ENCODE data around the gene CNDP2. TPM values are rescaled to one million over a fixed set of nuclear protein-coding genes. Genes with fewer than 3 reads are reported as not detected.

Gene CNDP2
- total RNA-seq, 1 donor from 2014 or later = 213 TPM

DNA sequence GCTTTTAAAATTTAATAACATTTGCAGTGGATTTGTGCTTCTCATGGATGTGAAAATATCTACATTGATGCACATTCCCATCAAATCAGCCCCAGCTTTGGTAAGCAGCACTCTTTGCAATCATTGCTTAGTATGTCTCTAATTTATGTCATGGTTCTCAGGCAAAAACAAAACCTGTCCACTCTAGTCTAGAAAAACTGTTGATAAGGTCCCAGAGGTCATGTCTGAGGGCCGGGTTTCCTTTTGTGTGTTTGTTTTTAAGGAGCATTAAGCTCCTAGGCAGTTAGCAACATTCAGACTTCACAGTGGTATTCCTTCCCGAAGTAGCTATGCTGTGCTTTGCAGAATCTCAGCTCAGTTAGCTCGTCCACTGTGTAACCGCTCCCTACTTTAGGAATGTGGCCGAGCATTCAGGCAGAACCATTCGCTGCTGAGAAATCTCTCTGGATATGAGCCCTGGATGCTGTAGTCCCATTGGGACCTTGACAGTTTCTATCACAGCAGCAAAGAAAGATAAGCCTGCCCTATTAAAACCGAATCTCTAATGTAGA lies 43.1 kb upstream of the CNDP2 start:
- Histone ChIP-seq H3K9me3 (no peaks in the 10 kb centered on the region), H3K4me3 (no peak overlapping the region), H3K4me1 (peaks cover 7% of the 10 kb centered on the region), H3K27me3 (peaks cover 47% of the 10 kb centered on the region), H3K27ac (no peak overlapping the region), H3K36me3 (no peaks in the 10 kb centered on the region)
- TF ChIP-seq, protein P1, sequence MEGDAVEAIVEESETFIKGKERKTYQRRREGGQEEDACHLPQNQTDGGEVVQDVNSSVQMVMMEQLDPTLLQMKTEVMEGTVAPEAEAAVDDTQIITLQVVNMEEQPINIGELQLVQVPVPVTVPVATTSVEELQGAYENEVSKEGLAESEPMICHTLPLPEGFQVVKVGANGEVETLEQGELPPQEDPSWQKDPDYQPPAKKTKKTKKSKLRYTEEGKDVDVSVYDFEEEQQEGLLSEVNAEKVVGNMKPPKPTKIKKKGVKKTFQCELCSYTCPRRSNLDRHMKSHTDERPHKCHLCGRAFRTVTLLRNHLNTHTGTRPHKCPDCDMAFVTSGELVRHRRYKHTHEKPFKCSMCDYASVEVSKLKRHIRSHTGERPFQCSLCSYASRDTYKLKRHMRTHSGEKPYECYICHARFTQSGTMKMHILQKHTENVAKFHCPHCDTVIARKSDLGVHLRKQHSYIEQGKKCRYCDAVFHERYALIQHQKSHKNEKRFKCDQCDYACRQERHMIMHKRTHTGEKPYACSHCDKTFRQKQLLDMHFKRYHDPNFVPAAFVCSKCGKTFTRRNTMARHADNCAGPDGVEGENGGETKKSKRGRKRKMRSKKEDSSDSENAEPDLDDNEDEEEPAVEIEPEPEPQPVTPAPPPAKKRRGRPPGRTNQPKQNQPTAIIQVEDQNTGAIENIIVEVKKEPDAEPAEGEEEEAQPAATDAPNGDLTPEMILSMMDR (IDR thresholded peaks at IDR 0.05) = no peak
- intact Hi-C loops (cut with DNase I) = no loop called here
- ATAC-seq = no peak
- no peak for DNase-seq

DNA sequence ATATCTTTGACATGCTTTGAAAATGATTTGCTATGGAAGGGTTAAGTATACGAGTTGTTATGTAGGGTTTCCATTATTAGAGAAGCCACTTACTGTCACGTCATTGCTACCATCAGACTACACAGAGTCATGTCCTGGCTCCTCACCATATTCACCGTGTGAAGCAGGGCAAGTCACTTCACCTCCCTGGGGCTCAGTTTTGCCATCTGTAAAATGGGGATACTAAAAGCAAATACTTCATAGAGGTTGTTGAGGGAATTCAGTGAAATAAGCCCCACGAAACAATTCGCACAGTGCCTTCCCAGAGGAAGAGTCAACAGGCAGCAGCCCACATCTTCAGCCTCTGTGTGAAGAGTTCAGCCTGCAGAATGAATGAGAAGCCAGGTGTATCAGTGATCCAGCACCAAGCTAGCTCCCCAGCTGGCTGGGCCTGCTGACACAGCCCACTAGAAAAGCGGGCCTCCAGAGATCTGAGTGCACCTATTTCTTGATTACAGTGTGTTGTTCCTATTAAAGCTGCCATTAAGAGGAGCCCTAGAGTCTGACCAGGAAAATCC lies 42.4 kb upstream of the CNDP2 start:
- peaks cover 7% of the 10 kb centered on the region for H3K4me1 ChIP-seq
- DNase-seq (no peak), ATAC-seq (no peak)
- intact Hi-C loops (cut with DNase I) = no loop called here
- H3K27me3 ChIP-seq = peaks cover 49% of the 10 kb centered on the region
- no peaks in the 10 kb centered on the region for H3K9me3 ChIP-seq
- TF ChIP-seq, protein P1 (IDR thresholded peaks at IDR 0.05) = no peak
- H3K4me3 ChIP-seq = no peak overlapping the region
- no peaks in the 10 kb centered on the region for H3K36me3 ChIP-seq
- H3K27ac ChIP-seq = no peak overlapping the region

DNA sequence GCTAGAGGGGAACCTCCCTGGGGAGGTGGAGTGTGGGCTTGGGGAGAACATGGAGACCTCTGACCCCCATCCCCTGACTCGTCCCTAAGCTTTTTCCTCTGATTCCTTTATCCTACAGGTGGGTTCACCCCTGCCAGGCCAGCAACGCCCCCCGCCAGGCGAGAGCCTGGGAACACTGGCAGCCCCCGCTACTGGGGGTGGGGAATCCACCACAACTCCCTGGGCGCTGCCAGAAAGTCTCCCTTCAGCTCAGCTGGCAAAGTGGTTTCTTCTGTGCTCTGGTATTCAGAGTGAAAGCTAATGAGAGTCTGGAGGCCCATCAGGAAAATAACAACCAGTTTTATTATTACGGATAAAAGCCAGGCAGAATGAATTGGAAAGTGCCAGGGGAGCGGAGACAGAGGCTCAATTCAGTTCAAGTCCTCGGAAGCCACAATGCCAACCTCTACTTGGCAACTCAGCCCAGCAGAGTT lies 41.8 kb upstream of the CNDP2 start:
- H3K27me3 ChIP-seq = peaks cover 49% of the 10 kb centered on the region
- no peaks in the 10 kb centered on the region for H3K9me3 ChIP-seq
- intact Hi-C loops (cut with DNase I) = no loop called here
- ATAC-seq (no peak), DNase-seq (no peak)
- TF ChIP-seq, protein P1 (IDR thresholded peaks at IDR 0.05) = no peak
- H3K36me3 ChIP-seq = no peaks in the 10 kb centered on the region
- H3K4me3 ChIP-seq = no peak overlapping the region
- H3K4me1 ChIP-seq = peaks cover 7% of the 10 kb centered on the region
- H3K27ac ChIP-seq = no peak overlapping the region

DNA sequence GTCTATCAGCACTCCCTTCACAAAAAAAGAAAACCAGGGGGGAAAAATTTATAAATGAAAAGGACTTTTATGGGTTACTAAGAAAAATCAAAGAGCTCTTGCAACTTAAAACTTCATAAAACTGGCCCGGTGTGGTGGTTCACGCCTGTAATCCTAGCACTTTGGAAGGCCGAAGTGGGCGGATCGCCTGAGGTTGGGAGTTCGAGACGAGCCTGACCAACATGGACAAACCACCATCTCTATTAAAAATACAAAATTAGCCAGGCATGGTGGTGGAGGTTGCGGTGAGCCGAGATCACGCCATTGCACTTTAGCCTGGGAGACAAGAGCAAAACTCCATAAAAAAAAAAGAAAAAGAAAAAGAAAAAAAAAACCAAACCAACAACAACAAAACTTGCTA lies 40.8 kb upstream of the CNDP2 start:
- intact Hi-C loops (cut with DNase I) = no loop called here
- H3K27me3 ChIP-seq = peaks cover 49% of the 10 kb centered on the region
- no peak overlapping the region for H3K4me3 ChIP-seq
- no peaks in the 10 kb centered on the region for H3K9me3 ChIP-seq
- TF ChIP-seq, protein P1 (IDR thresholded peaks at IDR 0.05) = no peak
- H3K4me1 ChIP-seq = peaks cover 7% of the 10 kb centered on the region
- DNase-seq = no peak
- ATAC-seq = no peak
- H3K36me3 ChIP-seq = no peaks in the 10 kb centered on the region
- H3K27ac ChIP-seq = no peak overlapping the region

DNA sequence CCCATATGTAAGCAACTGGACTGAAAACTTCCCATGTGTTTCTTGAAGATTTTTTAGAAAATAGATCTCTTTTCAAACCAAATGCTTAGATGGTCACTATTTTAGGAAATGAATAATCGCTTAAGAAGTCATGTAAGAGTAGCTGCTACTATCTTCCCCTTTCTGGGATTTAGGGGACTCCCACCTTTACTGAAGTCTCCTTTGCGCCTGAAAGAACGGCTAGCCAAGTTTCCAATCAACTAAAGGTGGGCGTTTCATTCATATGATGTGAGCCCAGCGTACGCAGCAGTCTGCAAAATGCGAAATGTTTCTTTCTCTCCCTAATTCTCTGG lies 40.2 kb upstream of the CNDP2 start:
- no peak overlapping the region for H3K27ac ChIP-seq

More for the DNA sequence above, 40.2 kb upstream of the CNDP2 start:
- Histone ChIP-seq H3K27me3 (peaks cover 49% of the 10 kb centered on the region), H3K4me1 (peaks cover 7% of the 10 kb centered on the region), H3K36me3 (no peaks in the 10 kb centered on the region), H3K4me3 (no peak overlapping the region), H3K9me3 (no peaks in the 10 kb centered on the region)
- DNase-seq = no peak
- TF ChIP-seq, protein P1 (IDR thresholded peaks at IDR 0.05) = no peak
- intact Hi-C loops (cut with DNase I) = no loop called here
- no peak for ATAC-seq
